ENCODE results near the gene MC1R.

DNA sequence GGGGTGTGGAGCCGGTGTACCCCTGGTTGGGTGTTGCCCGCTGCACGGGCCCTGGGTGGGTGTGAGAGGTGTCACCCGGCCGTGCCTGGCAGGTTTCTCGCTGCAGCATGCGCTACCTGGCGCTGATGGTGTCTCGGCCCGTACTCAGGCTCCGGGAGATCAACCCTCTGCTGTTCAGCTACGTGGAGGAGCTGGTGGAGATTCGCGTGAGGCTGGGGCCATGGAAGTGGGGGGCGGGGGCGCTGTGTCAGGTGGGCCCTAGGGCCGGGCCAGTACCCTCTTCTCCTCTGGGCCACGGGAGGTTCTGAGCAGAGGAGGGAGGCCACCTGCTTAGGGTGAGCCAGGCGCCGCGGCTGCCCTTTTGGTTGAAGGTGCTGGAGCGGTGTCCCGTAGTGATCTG lies 43.3 kb downstream of the MC1R start:
- TF ChIP-seq, protein P1, sequence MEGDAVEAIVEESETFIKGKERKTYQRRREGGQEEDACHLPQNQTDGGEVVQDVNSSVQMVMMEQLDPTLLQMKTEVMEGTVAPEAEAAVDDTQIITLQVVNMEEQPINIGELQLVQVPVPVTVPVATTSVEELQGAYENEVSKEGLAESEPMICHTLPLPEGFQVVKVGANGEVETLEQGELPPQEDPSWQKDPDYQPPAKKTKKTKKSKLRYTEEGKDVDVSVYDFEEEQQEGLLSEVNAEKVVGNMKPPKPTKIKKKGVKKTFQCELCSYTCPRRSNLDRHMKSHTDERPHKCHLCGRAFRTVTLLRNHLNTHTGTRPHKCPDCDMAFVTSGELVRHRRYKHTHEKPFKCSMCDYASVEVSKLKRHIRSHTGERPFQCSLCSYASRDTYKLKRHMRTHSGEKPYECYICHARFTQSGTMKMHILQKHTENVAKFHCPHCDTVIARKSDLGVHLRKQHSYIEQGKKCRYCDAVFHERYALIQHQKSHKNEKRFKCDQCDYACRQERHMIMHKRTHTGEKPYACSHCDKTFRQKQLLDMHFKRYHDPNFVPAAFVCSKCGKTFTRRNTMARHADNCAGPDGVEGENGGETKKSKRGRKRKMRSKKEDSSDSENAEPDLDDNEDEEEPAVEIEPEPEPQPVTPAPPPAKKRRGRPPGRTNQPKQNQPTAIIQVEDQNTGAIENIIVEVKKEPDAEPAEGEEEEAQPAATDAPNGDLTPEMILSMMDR (IDR thresholded peaks at IDR 0.05) = no peak
- no peak for TF ChIP-seq POLR2A (IDR thresholded peaks at IDR 0.05)

Measured in uterus (tissue), 2 donors.